Mononuclear cell (primary cell): ENCODE measurements around the gene PALD1. TPM values are rescaled to one million over a fixed set of nuclear protein-coding genes. Genes with fewer than 3 reads are reported as not detected.

Experiments used
- H3K27me3 ChIP-seq: 2 replicates; pipeline ENCODE4 v1.6.0; 2011; ENCODE audit warnings: low read length, control low read depth; ENCODE audit not compliant: insufficient read depth
- H3K4me1 ChIP-seq: 2 replicates; pipeline ENCODE4 v1.5.1; 2011; ENCODE audit warnings: mild to moderate bottlenecking, low read length, control low read depth; ENCODE audit not compliant: insufficient read depth
- H3K4me3 ChIP-seq: 2 replicates; pipeline ENCODE4 v1.5.1; 2011; ENCODE audit warnings: mild to moderate bottlenecking, low read length, moderate library complexity
- H3K9me3 ChIP-seq: 2 replicates; pipeline ENCODE4 v1.5.1; 2011; ENCODE audit warnings: low read depth, mild to moderate bottlenecking, control low read depth, low read length
- total RNA-seq: library from RNA; depleted of rRNA; stranded (reverse); fragments of >200 nt; gene quantifications from one replicate; pipeline ENCODE4 v1.2.3, GENCODE V29; 2012

PALD1 gene
- total RNA-seq, 1 donor, result 0.52 TPM

DNA sequence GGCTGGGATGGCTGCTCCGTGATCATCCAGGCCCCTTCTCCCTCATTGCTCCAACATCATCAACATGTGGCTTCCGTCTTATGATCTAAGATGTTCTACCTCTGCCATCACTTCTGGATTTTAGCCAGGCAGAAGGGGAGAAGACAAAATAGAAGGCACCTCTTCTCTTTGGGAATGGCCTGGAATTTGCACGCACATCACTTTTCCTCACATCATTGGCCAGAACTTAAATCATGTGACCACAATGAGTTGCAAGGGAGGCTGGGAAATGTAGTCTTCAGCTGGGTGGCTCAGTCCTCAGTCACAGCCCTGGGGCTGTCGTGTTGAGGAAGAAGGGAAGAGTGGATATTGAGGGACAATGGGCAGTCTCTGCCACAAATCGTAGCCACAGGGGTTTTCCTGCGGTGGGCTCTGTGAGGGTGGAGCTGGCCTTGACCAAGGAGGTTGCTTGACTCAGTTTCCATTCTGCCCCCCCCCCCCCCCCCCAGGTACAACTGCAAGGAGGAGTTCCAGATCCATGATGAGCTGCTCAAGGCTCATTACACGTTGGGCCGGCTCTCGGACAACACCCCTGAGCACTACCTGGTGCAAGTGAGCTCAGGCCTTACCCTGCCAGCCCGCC, 50.3 kb downstream of the PALD1 start:
- Histone ChIP-seq H3K27me3 (no peaks in the 10 kb centered on the region), H3K4me1 (no peaks in the 10 kb centered on the region), H3K9me3 (no peaks in the 10 kb centered on the region), H3K4me3 (no peak overlapping the region)

GRCh38 chr10:70529848-70530247, 51.3 kb downstream of the PALD1 start:
- Histone ChIP-seq H3K9me3 (no peaks in the 10 kb centered on the region), H3K4me3 (no peak overlapping the region), H3K27me3 (no peaks in the 10 kb centered on the region), H3K4me1 (no peaks in the 10 kb centered on the region)

DNA sequence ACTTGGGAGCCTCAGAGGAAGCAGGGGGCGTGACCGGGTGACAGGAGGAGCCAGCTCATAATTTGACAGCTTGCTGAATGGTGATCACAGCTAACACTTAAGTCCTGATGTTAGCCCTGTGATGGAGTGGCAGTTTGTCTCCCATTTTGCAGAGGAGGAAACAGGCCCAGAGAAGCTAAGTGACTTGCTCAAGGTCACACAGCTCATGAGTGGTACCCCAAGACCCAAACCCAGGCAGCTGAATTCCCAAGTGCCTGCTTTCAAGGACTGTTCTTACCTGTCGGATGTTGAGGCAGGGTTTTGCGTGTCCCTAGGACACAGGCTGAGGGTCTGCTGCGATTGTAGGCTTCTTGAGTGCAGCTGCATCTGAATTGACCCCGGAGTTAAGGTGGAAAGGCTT, 51.7 kb downstream of the PALD1 start:
- H3K4me3 ChIP-seq, result no peak overlapping the region
- H3K27me3 ChIP-seq, result no peaks in the 10 kb centered on the region
- H3K9me3 ChIP-seq, result no peaks in the 10 kb centered on the region
- no peaks in the 10 kb centered on the region for H3K4me1 ChIP-seq

DNA sequence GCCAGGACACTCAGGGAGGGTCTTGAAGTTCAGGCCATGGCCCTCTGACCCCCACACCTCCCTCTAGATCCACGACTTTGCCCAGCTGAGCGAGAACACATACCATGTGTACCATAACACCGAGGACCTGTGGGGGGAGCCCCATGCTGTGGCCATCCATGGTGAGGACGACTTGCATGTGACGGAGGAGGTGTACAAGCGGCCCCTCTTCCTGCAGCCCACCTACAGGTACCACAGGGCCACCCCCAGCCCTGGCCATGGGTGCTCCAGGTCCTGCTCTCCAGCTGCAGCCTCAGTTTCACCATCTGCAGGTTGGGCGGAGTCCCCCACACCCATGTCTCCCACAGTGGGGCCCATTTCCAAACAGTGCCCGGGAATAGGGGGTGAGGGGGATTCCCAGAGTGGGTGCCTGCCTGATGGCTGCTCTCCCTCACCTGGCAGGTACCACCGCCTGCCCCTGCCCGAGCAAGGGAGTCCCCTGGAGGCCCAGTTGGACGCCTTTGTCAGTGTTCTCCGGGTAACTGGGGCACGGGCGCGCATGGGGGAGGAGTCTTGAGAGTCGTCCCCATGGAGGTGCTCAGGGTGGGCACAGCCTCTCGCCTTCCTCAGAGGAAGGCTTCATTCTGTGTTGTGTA, 54.1 kb downstream of the PALD1 start:
- Histone ChIP-seq H3K27me3 (no peaks in the 10 kb centered on the region), H3K9me3 (no peaks in the 10 kb centered on the region), H3K4me1 (no peaks in the 10 kb centered on the region), H3K4me3 (no peak overlapping the region)

- Histone ChIP-seq H3K9me3 (no peaks in the 10 kb centered on the region), H3K27me3 (no peaks in the 10 kb centered on the region), H3K4me1 (no peaks in the 10 kb centered on the region), H3K4me3 (no peak overlapping the region)
Observed at GRCh38 chr10:70533189-70533558, 54.6 kb downstream of the PALD1 start.

DNA sequence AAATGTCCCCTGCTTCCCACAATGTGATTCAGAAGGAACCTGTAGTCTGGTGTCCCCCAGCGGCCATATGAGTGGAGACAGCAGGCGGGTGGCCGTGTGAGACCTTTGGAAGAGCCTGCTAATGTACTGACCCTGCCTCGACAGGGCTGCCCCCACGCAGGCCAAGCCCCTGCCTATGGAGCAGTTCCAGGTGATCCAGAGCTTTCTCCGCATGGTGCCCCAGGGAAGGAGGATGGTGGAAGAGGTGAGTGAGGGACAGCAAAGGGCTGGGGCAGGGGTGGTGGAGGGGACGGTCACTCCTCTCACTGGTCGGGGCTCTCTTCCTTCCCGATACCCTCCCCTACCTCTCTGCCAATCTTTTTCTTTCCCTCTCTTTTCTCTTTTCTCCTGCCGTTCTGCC, 55.7 kb downstream of the PALD1 start:
- Histone ChIP-seq H3K4me1 (no peaks in the 10 kb centered on the region), H3K4me3 (no peak overlapping the region), H3K27me3 (no peaks in the 10 kb centered on the region), H3K9me3 (no peaks in the 10 kb centered on the region)

DNA sequence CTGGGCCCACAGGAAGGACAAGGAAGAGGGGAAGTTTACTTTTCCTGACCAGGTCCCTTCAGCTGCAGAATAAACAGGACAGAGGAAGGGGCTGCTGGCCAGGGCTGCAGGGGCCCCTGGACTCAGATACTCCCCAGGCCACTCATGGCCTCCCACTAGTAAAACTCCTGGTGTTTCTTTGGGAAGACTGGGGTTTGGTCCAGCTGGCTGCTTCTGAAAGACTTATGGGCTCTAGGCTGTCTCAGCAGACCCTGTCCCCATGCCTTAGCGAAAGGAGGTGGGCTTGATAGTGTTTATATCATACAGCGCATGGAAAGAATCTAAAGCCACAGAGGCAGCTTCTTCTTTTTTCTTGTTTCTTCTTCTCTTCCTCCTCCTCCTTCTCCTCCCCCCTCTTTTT, 56.4 kb downstream of the PALD1 start:
- H3K4me3 ChIP-seq, result no peak overlapping the region
- no peaks in the 10 kb centered on the region for H3K27me3 ChIP-seq
- no peaks in the 10 kb centered on the region for H3K9me3 ChIP-seq
- no peaks in the 10 kb centered on the region for H3K4me1 ChIP-seq

- no peaks in the 10 kb centered on the region for H3K27me3 ChIP-seq
- no peaks in the 10 kb centered on the region for H3K9me3 ChIP-seq
- H3K4me3 ChIP-seq, result no peak overlapping the region
- no peaks in the 10 kb centered on the region for H3K4me1 ChIP-seq
Observed at GRCh38 chr10:70535451-70535850, 56.9 kb downstream of the PALD1 start.

DNA sequence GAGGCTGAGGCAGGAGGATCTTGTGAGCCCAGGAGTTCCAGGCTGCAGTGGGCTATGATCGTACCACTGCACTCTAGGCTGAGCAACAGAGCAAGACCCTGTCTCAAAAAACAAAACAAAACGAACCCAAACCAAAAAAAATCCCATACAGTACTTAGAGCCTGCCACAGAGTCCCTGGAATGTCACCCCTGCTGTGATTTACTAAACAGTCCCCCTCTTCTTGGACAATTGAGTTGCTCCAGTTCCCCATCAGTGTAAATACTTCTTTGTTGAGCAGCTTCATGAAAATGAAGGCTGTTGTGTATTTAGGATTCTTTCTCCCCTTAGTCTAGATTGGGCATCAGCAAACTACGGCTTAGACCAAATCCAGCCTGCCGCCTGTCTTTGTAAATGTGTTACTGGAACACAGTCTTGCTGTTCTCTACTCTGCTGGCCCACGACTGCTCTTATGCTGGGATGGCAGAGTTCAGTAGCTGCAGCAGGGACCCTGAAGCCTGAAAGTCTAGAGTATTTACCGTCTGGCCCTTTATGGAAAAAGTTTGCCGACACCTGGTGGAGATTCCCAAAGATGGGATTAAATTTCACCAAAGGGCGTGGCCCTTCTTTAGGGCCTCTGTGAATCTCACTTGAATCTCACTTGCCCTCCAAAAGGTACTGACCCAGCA, 57.8 kb downstream of the PALD1 start:
- Histone ChIP-seq H3K9me3 (no peaks in the 10 kb centered on the region), H3K4me3 (no peak overlapping the region), H3K27me3 (no peaks in the 10 kb centered on the region), H3K4me1 (no peaks in the 10 kb centered on the region)

DNA sequence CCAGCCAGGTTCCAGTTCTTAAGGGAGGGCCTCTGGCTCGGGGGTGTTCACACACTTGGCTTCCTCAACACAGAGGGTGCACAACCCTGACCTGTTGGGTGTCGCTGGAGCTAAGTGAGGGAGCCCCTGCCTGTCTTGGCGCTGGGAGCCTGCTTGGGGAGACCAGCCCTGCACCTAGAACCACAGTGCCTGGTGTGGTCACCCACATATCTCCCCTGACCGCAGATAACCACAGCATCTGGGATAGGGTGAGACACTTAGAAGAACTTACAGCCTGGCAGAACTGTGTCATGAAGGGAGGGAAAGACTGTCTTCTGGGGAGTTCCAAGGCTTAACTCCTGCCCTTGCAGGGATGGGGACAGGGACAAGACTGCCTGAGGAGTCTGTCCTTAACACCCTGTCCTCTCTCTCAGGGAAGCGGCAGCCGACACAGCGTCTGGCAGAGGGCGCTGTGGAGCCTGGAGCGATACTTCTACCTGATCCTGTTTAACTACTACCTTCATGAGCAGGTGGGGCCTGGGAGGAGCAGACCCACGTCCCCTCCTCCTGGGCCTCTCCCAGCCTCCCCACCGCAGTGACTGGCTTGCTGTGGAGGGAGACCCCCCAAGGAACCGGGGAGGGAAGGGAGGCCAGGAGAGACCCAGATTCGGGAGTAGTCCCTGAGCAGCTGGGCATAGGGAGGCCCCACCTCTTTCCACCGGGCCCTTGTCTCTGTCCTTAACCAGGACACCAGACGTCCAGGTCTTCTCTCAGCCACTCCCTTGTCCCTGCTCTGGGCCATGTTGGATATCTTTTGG, 59.0 kb downstream of the PALD1 start:
- no peak overlapping the region for H3K4me3 ChIP-seq
- no peaks in the 10 kb centered on the region for H3K4me1 ChIP-seq
- H3K9me3 ChIP-seq, result no peaks in the 10 kb centered on the region
- H3K27me3 ChIP-seq, result no peaks in the 10 kb centered on the region

DNA sequence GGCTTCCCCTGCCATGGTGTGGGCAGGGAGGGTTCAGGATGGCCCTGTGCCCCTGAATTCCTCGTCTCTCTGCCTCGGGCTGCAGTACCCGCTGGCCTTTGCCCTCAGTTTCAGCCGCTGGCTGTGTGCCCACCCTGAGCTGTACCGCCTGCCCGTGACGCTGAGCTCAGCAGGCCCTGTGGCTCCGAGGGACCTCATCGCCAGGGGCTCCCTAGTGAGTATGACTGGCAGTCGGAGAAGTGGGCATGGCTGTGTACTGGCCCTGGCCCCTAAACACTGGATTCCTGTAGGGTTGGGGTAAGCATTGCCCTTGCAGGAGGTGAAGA, 59.6 kb downstream of the PALD1 start:
- H3K4me1 ChIP-seq, result no peaks in the 10 kb centered on the region

DNA sequence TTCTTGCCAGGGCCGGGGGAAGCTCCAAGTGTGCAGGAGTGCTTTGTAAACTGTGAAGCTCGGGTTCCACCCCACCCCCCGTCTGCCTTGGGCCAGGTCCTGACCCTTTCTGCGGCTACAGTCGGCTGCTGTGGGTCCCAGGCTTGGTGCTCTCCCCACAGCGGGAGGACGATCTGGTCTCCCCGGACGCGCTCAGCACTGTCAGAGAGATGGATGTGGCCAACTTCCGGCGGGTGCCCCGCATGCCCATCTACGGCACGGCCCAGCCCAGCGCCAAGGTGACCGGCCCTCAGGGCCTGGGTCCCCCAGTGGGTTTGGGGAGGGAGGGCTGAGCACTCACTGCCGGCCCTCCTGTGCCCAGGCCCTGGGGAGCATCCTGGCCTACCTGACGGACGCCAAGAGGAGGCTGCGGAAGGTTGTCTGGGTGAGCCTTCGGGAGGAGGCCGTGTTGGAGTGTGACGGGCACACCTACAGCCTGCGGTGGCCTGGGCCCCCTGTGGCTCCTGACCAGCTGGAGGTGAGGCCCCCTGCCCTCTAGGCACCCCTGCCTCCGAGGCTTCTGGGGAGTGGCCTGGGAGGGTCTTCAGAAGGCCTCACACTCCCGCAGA, 60.3 kb downstream of the PALD1 start:
- Histone ChIP-seq H3K27me3 (no peaks in the 10 kb centered on the region), H3K4me3 (no peak overlapping the region), H3K9me3 (no peaks in the 10 kb centered on the region), H3K4me1 (no peaks in the 10 kb centered on the region)

More for the DNA sequence above, 59.6 kb downstream of the PALD1 start:
- Histone ChIP-seq H3K9me3 (no peaks in the 10 kb centered on the region), H3K27me3 (no peaks in the 10 kb centered on the region), H3K4me3 (no peak overlapping the region)

DNA sequence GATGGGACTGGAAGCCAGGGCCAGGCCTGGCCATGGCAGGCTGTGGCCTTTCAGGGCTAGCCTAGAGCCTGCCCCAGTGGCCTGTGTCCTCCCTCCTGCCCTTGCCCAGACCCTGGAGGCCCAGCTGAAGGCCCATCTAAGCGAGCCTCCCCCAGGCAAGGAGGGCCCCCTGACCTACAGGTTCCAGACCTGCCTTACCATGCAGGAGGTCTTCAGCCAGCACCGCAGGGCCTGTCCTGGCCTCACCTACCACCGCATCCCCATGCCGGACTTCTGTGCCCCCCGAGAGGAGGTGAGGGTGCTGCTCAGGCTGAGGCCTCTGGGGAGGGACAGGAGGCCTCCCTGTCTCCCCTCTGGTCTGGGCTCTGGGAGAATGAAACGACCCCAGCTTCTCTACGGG, 60.9 kb downstream of the PALD1 start:
- no peaks in the 10 kb centered on the region for H3K27me3 ChIP-seq
- no peak overlapping the region for H3K4me3 ChIP-seq
- no peaks in the 10 kb centered on the region for H3K9me3 ChIP-seq
- no peaks in the 10 kb centered on the region for H3K4me1 ChIP-seq

DNA sequence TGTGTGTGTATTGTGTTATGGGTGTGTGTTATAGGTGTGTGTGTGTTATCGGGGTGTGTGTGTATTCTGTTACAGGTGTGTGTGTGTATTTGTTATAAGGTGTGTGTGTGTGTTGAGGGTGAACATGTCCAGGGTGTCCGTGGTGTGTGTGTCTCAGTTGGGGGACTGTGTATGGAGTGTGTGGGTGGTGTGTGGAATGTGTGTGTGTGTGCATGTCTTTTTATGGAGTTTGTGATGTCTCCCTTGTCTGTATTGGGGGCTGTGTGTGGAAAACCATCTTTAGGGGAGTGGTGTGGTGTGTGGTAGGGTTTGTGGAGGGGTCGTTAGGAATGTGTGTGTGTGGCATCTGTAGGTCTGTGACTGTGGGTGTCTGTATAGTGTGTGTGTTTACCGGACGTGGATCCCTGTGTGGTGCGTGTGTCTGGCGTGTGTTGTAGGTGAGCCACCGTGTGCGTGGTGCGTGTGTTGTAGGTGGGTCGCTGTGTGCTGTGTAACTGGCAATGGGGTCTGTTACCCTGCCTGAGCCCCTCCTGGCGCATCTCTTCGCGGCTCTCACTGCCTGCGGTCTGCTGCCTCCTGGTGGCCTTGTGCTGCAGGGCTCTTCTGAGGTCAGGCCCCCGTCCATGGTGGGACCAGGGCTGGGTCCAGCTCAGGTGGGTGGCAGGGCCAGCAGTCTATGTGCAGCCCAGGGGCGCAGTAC, 61.7 kb downstream of the PALD1 start:
- Histone ChIP-seq H3K4me1 (no peaks in the 10 kb centered on the region), H3K27me3 (no peaks in the 10 kb centered on the region), H3K9me3 (no peaks in the 10 kb centered on the region), H3K4me3 (no peak overlapping the region)
